ENCODE measurements around the gene MAP7D3.

MAP7D3 gene

GRCh38 chrX:136227074-136227473, 24.1 kb downstream of the MAP7D3 start:
- H3K4me3 ChIP-seq (ENCODE audit: insufficient read depth, low read length, poor library complexity, severe bottlenecking) = no peak overlapping the region
- H3K9ac ChIP-seq (ENCODE audit: low read length) = no peak overlapping the region
- H2AFZ ChIP-seq (ENCODE audit: low read depth, low read length, severe bottlenecking) = no peak overlapping the region
- TF ChIP-seq, protein P1, sequence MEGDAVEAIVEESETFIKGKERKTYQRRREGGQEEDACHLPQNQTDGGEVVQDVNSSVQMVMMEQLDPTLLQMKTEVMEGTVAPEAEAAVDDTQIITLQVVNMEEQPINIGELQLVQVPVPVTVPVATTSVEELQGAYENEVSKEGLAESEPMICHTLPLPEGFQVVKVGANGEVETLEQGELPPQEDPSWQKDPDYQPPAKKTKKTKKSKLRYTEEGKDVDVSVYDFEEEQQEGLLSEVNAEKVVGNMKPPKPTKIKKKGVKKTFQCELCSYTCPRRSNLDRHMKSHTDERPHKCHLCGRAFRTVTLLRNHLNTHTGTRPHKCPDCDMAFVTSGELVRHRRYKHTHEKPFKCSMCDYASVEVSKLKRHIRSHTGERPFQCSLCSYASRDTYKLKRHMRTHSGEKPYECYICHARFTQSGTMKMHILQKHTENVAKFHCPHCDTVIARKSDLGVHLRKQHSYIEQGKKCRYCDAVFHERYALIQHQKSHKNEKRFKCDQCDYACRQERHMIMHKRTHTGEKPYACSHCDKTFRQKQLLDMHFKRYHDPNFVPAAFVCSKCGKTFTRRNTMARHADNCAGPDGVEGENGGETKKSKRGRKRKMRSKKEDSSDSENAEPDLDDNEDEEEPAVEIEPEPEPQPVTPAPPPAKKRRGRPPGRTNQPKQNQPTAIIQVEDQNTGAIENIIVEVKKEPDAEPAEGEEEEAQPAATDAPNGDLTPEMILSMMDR (IDR thresholded peaks at IDR 0.05; ENCODE audit: insufficient read depth, low read length, poor library complexity, severe bottlenecking) = no peak
- TF ChIP-seq EZH2phosphoT487 (conservative IDR thresholded peaks at IDR 0.05; ENCODE audit: low read length) = no peak
- H4K20me1 ChIP-seq (ENCODE audit: low read depth, low read length) = no peaks in the 10 kb centered on the region
- no peaks in the 10 kb centered on the region for H3K9me3 ChIP-seq (ENCODE audit: insufficient read depth, low read length)
- no peak overlapping the region for H3K27ac ChIP-seq (ENCODE audit: low read depth, low read length)
- H3K79me2 ChIP-seq (ENCODE audit: insufficient read depth, low read length) = no peaks in the 10 kb centered on the region
- no peak overlapping the region for H3K4me2 ChIP-seq (ENCODE audit: low read depth, low read length, poor library complexity, severe bottlenecking)
- H3K27me3 ChIP-seq (ENCODE audit: low read length) = no peaks in the 10 kb centered on the region
- H3K36me3 ChIP-seq (ENCODE audit: low read length) = no peaks in the 10 kb centered on the region
- no peaks in the 10 kb centered on the region for H3K9me2 ChIP-seq (replicated peaks; ENCODE audit: insufficient read depth, low read length)
- H3F3A ChIP-seq (ENCODE audit: insufficient read depth) = no peaks in the 10 kb centered on the region

- Histone ChIP-seq H3F3A (ENCODE audit: insufficient read depth) (no peaks in the 10 kb centered on the region), H3K4me2 (ENCODE audit: low read depth, low read length, poor library complexity, severe bottlenecking) (no peak overlapping the region), H3K79me2 (ENCODE audit: insufficient read depth, low read length) (no peaks in the 10 kb centered on the region), H3K27ac (ENCODE audit: low read depth, low read length) (no peak overlapping the region), H4K20me1 (ENCODE audit: low read depth, low read length) (no peaks in the 10 kb centered on the region), H3K36me3 (ENCODE audit: low read length) (no peaks in the 10 kb centered on the region), H2AFZ (ENCODE audit: low read depth, low read length, severe bottlenecking) (no peak overlapping the region), H3K9me3 (ENCODE audit: insufficient read depth, low read length) (no peaks in the 10 kb centered on the region), H3K4me3 (ENCODE audit: insufficient read depth, low read length, poor library complexity, severe bottlenecking) (no peak overlapping the region), H3K9me2 (replicated peaks; ENCODE audit: insufficient read depth, low read length) (no peaks in the 10 kb centered on the region), H3K9ac (ENCODE audit: low read length) (no peak overlapping the region), H3K27me3 (ENCODE audit: low read length) (no peaks in the 10 kb centered on the region)
- TF ChIP-seq, protein P1 (IDR thresholded peaks at IDR 0.05; ENCODE audit: insufficient read depth, low read length, poor library complexity, severe bottlenecking) = no peak
- TF ChIP-seq EZH2phosphoT487 (conservative IDR thresholded peaks at IDR 0.05; ENCODE audit: low read length) = no peak
Observed at GRCh38 chrX:136221851-136222513, 29.2 kb downstream of the MAP7D3 start.

- H3K4me2 ChIP-seq (ENCODE audit: low read depth, low read length, poor library complexity, severe bottlenecking) = no peak overlapping the region
- H3K36me3 ChIP-seq (ENCODE audit: low read length) = no peaks in the 10 kb centered on the region
- no peak overlapping the region for H3K27ac ChIP-seq (ENCODE audit: low read depth, low read length)
Observed at GRCh38 chrX:136220951-136221350, 30.2 kb downstream of the MAP7D3 start.

More at GRCh38 chrX:136220951-136221350, 30.2 kb downstream of the MAP7D3 start:
- no peak overlapping the region for H3K9ac ChIP-seq (ENCODE audit: low read length)
- H4K20me1 ChIP-seq (ENCODE audit: low read depth, low read length) = no peaks in the 10 kb centered on the region
- H3K9me2 ChIP-seq (replicated peaks; ENCODE audit: insufficient read depth, low read length) = no peaks in the 10 kb centered on the region
- H2AFZ ChIP-seq (ENCODE audit: low read depth, low read length, severe bottlenecking) = no peak overlapping the region
- no peaks in the 10 kb centered on the region for H3F3A ChIP-seq (ENCODE audit: insufficient read depth)
- H3K9me3 ChIP-seq (ENCODE audit: insufficient read depth, low read length) = no peaks in the 10 kb centered on the region
- no peaks in the 10 kb centered on the region for H3K79me2 ChIP-seq (ENCODE audit: insufficient read depth, low read length)
- no peak for TF ChIP-seq EZH2phosphoT487 (conservative IDR thresholded peaks at IDR 0.05; ENCODE audit: low read length)
- TF ChIP-seq, protein P1 (IDR thresholded peaks at IDR 0.05; ENCODE audit: insufficient read depth, low read length, poor library complexity, severe bottlenecking) = no peak
- H3K27me3 ChIP-seq (ENCODE audit: low read length) = no peaks in the 10 kb centered on the region
- H3K4me3 ChIP-seq (ENCODE audit: insufficient read depth, low read length, poor library complexity, severe bottlenecking) = no peak overlapping the region
